HG02943 (cell line): ENCODE results near the gene SDHB.
"Not testable (repeated sequence)": the region's sequence is repeated elsewhere in the genome, so short reads cannot be mapped to it uniquely, and the experiment has no call there.

Experiments used
- ATAC-seq: cut with Tn5 transposase; IDR thresholded peaks from one replicate; pipeline ENCODE4 v1.9.1; 2021; ENCODE audit warnings: mild to moderate bottlenecking, low read depth, moderate library complexity; ENCODE audit not compliant: unreplicated experiment

SDHB gene

DNA sequence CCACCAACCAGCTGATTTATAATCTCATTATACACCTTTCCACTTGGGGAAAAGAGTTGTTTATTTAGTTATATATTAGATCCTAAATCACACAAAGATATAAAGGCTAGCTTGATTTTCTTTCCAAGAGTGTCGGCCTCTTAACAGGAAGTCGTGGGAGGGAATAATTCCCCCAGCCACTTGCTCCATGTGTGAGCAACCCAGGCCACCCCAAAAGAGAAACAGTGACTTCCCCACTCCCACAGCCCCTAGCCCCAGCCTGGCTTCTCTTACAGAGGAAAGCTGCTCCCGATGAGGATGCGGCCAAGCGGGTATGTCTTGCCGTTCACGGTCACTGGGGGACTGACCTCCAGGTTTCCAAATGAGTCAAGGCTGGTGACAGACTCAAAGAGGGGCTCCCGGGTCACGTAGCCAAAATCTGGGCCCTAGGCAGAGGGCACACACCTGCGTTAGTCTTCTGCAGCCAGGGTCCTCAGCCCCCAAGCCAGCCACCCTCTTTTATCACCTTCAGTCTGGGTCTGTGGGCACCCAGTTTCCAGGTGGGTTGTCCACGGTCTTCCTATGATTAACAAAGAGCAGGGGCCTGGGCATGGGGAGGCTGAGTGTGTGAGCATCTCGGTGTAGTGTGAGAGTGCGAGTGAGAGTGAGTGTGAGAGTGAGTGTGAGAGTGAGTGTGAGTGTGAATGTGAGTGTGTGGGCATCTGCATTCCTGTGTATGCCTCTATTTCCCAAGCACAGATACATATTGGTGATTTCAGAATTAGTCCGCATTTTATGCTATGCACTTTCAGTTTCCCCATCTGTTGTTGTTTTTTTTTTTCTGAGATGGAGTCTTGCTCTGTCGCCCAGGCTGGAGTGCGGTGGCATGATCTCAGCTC, 25.4 kb upstream of the SDHB start:
- ATAC-seq = no peak

DNA sequence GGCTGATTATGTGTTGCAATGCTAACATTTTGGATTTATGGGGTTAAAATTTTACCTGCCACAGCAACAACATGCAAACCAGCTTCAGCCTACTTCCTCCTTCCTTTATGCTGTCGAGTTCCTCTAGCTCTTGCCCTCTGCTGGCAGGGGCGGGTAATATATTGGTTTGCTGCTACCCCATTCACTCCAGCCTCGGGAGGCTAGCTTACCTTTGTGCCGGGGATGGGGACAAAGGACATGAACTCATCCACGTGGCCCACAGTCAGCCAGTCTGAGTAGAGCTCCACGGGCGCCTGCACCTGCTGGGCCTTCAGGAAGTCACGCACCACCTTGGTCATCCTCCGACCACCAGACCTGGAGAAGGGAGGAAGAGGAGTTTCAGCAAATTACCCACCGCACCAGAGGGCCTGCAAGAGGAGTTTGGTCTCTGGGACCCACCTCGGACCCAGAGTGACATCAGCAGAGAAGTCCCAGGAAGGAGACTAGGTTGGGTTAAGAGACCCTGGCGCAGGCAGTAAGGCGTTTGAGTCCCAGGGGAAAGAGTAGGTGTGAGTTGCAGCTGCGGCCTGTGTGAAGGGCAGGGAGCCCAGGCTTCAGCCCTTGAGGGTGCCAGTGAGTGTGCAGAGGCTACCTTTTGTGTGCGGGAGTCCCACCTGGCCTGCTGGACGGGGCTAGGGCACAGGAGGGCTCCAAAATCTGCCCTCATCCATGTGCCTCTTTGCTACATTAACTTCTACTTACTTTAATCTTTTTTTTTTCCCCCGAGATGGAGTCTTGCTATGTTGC, 21.8 kb upstream of the SDHB start:
- ATAC-seq = no peak

DNA sequence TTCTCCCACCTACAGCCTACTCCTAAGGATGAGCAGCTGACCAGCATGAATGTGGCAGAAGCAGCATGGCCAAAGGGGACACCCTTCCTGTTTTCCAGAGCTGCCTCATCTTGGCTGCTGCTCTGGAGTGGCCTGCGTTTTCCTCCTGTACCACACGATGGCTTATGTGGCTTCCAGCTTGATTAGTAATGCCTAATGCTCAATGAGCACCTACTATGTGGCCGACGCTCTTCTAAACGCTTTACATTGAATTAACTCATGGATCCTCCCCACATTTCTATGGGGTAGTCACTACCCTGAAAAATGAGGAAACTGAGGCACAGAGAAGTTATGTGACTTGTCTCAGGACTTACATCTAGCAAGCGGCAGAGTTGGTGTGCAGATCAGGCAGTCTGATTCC, 18.0 kb upstream of the SDHB start:
- no peak for ATAC-seq

DNA sequence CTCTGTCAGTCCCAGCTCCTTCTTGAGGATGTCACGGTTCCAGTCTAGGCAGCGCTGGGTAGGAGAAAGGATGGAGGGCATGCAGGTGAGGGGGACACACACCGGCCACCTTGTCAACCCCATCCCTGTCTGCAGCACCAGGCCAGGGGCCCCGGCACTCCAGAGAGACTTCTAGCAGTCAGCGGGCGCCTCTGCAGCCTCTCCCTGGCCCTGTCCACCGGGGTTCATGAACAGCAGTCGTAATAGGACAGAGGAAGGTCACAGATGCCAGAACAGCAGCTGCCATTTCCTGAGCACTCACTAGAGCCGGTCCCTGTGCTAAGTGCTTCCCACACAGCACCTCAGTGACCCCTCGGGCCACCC, 16.3 kb upstream of the SDHB start:
- no peak for ATAC-seq

DNA sequence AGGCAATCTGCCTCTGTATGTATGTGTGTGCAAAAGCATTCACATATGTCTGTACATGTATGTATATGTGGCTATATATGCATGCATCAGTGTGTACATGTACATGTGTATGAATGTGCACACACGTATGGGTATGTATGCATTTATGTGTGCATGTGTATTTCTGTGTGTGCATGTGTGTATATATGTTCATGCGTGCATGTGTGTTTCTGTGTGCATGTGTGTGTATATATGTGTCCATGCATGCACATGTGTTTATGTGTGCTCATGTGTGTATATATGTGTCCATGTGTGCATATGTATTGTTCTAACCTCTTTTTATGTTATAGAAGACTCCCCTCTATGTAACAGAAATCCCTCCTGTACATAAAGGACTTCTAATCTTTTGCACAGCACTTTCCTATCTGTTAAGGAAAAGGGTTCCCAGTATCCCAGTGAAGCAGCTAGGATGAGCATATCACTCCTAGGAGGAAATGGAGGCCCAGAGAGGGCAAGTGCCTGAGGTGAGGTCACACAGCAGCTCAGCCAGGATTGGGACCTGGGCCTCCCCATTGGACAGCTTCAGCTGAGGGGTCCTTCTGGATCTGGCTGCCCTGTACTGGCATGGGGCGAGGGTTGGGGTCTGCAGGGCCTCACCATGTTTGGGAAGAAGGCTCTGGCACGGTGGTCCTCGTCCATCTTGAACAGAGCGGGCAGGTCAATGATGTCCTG, 15.8 kb upstream of the SDHB start:
- no peak for ATAC-seq

DNA sequence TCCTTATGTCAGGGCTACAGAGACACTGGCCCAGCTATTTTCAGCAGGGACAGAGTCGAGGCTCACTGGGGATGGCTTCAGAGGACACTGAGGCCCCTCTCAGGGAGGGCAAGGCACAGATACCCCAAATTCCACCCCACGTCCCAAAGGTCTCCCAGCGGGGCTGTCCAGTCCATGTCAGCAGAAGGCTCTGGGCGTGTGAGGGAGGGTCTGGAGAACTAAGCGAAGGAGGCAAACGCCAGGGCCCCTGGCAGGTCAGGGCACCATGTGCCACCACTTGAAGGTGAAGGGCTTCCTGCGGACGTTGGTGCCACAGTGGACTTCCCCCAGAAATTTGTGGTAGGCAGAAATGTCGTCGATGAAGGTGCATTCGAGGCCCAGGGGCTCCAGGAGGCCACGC, 15.0 kb upstream of the SDHB start:
- no peak for ATAC-seq

DNA sequence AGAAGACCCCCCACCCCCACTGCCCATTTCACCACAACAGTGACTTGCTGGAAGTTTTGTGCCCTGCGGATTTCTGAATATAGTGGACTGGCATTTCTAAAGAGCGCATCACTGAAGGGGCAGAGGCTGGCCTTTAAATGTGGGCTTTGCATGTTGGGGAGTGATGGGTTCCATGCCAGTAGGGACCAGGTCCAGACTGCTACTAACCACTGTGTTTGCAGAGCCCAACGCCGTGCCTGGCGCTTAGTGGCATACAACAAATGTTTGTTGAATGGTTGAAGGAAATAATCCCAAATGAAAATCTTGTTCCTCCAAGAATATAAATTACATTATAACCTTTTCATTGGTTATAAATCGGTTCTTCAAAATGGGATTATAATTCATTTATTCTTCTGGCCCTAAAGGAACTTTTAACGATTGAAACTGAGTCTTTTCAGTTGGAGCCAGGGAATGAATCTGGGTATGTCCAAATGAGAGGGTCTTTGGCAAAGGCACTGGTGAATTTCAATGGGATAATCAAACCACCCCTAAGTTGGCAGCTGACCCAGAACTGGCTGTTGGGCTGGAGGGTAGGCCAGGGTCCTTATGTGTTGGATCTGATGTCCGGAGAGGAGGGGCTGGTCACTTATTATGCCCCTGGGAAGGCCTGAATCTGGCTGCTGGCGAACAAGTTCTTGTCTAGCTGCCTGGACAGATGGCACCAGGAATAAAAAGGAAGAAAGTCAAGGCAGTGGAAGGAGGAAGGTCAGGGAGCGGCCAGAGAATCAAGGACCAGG, 13.8 kb upstream of the SDHB start:
- ATAC-seq = no peak

DNA sequence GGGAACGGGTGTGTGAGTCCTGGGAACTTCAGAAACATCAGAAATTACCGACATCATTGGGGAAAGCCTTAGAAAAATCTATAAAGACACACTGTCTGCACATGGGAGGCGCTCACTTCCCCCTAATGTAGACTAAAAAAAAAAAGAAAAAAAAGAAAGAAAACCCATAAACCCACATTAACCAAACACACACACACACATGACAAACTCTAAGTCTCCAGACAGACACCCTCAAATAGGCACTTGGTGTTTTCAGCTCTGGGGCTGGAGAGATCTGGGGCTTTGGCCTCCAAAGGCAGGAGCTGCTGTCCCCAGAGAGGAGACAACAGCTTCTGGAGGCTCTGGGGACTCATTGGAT, 13.2 kb upstream of the SDHB start:
- ATAC-seq = no peak

DNA sequence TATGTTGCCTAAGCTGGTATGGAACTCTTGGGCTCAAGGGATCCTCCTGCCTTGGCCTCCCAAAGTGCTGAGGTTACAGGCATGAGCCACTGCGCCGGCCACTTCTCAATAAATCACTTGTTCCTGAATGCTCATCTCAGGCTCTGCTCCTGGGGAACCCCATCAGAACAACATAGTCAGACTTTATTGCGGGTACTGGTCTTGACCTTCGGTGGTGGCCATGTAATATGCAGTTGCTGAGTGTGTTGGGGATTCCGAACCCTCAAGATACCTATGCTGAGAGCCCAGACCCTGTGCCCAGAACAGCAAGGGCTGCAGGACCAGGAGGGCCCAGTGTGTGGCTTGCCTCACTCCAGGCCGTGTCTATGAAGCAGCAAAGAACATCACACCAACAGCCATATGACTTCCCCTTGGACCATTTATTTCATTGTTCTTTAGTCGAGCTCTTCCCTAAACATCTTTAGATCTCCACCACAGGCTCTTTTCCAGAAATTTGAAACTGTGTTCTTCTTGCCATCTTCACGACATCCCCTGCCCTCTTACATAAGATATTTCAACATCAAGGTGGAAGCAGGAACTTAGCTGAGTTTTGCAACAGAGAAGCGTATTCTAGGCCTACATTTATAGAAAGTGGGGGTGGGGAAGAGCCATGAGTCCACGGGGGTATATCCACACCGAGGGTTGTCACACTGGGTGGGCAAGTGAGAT, 12.7 kb upstream of the SDHB start:
- ATAC-seq = no peak

DNA sequence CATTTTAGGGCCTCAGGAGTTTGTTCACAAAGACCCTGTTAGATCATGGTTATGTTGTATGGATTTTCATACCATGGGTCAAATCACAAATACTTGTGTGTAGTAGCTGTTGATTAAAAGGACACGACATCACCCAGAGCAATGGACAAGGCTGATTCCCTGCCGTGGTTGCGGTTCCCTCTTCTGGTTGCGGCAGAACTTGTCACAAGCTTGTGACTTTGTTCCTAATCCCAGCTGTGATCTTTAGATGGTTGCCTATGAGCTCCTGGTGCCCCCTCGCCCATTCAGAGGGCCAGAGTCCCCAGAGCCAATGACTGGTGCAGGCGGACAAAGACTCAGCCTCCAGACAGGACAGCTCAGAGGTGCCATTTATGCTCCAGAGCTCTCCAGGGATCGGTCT, 11.8 kb upstream of the SDHB start:
- ATAC-seq = no peak

DNA sequence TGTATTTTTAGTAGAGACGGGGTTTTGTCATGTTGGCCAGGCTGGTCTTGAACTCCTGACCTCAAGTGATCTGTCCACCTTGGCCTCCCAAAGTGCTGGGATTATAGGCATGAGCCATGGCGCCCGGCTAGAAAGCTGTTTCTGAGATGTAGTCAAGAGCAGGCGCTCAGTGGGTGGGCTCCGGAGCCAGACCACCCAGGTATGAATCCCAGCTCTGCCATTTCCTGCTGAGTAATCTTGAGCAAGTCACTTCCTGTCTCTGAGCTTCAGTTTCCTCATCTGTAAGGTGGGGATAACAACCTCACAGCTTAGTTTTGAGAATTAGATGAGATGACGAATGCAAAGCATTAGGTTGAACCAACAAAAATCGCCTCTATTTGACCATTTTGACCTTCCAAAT, 8.9 kb upstream of the SDHB start:
- not testable (repeated sequence) for ATAC-seq

DNA sequence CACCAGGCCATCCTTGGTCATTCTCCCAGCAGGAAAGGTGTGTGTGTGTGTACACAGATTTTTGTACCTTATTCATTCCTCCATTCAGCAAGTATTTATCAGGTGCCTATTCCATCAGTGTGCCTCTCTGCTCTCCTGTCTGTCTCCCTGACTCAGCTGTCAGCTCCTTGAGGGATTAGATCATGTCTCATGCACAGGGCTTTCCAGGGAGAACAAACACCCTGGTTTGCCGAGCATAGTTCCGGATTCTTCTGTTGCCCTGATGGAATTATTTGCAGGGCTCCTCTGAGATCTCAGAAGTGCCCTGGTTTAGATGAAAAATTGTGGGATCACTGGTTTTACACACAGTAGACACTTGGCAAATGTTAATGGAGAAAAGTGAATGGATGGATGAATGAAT, 8.1 kb upstream of the SDHB start:
- ATAC-seq = no peak

DNA sequence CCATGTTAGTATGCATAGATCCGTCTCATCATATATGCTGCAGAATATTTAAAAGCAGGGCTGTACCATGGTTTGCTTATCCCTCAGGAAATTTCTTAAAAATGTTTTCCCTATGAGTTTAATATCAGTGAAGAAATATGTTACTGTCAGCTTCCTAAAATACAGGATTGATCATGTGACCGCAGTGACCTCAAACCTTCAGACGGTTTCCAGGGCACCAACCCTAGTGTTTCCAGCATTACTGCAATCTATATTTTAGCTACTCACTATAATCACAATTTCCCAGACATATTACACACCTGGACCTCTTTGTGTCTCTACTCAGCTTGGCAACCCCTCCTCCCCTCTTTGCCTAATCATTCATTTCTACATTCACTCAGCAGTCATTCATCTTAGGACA, 7.7 kb upstream of the SDHB start:
- ATAC-seq = no peak

DNA sequence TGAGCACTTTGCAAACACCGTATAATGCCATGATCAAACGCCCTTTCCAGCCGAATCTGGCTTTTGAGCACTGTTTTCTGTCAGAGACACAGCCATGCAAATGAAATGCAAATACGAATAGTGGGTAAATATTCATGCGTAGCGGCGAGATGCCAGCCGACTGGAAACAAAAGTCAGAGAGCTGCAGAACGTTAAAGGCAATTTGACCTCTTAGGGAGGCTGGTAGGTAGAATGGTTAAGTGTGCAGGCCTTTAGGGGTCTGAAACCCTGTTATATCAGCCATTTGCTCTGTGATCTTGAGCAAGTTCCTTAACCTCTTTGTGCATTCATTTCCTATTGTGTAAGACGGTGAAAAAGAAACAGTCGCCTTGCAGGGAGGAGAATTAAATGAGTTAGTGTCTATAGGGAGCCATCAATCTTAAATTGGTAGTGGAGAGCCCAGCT, 6.5 kb upstream of the SDHB start:
- no peak for ATAC-seq

DNA sequence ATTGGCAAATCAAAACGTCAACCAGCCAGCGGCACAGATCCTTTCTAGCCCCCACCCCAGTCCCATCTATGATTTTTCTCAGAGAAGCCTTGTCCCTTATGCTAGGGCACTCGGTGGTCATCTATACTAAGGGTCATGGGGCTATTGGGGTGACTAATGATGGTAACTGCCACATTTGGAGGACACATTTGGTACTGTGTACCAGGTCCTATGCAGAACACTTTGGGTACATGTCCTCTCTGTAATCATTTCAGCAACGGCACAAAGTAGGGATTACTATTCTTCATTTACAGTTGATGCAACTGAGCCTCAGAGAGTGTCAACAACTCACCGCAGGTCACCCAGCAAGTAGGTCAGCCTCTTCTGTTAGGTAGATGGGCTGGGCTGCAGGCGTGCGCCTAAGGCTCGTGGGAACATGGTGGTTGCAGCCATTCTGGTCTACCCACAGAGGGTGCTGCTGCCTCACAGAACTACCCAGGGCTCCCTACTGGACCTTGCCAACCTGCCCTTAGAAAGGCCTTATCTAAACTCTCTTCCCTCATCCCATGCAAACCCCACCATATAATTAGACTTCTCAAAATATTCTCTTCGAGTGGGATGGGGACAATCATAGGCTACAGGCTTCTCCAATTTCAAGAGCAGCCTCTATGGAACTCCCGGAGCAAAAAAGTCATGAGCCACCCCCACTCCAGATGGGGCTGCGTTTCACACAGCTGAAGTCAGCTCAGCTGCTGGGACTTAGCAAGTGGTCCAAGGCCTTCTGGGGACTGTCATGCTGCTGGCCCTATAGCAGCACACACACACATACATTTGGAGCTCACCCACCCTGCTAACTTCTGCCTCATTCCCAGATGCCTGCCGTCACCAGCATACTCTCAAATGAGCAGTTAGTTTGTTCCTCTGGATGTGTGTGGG, 5.8 kb upstream of the SDHB start:
- no peak for ATAC-seq

DNA sequence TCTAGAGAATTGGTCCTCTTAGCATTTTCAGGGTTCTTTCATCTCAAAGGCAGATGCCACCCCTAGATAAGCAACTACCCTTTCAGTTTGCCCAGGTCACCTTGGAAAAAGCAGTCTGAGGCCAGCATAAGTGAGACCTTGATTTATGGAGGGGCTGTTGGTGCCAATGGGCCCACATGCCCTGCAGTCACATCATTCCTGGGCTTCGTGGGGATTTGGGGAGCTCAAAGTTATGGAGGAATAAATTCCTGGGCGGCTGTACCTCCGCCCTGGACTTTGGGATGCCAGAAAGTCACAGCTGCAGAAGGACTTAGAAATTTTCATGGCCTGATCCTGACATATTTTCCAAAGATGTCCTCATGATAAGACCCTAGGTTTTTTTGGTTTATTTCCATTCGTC, 2.7 kb upstream of the SDHB start:
- no peak for ATAC-seq

DNA sequence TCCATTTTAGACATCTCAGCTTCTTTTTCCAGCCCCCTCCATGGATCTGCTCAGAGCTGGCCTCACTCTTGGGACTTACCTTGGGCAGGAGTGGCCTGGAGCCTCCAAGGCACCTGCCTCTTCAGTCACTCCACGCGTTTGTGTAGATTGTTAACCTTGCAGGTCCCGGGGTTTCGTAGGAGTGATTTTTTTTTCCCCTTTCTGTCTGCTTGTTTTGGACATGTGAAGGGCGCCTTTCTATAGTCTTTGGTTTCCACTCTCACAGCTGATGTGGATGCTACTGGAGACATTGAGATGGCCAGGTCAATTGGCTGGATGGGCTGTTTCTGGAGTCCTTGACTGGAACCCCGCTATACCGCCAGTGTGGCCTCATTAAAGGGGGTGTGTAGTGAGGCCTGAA, 2.0 kb upstream of the SDHB start:
- no peak for ATAC-seq

DNA sequence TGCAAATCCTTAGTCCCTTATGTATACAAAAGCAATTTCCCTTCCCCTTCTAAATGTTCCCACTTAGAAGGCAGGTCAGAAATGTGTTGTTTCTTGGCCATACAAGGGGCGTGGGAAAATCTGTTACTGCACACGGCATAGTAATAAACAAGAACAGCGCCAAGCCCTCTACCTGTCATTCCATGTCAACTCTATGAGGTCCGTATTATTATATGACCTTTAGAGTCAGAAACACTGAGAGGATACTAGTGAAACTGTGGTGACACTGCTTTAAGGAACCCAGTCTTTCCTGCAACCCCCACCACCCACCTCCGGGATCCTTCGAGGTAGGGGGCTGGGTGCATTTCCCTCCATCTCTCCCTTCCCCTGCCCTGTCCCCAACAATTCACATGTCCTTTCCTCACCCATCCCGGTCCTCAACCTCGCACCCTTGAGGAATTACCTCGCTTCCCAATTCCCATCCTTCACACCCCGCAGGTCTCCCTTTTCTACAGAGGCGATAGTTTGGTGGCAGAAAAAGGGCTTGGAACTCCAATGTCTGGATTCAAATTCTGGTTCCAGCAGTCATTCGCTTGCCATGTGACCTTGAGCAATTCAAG, 647 bp downstream of the SDHB start:
- ATAC-seq = no peak

DNA sequence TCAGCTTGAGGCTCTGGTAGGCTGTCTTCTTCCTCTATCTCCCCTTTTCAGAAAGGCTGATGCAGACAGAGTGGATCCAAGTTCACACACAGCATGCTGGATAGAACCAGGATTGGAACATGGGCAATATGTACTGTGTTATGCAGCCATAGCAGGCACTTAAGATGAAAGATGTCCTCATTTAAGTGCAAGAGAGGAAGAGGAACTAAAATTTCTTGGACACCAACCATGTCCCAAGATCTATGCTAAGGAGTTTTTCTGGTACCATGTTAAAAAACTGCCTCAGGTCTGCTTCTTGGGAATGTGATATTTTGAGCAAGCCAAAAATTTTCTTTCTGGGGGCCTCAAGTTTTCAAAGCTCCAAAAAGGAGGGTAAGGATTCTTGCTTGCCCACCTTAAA, 1.2 kb downstream of the SDHB start:
- no peak for ATAC-seq
